PC-3 (cell line): ENCODE data around the gene ACO1. TPM values are rescaled to one million over a fixed set of nuclear protein-coding genes. Genes with fewer than 3 reads are reported as not detected.

Experiments
- ATAC-seq: fragments of 200-7000 bp; cut with Tn5 transposase; 2 replicates; pipeline ENCODE4 v1.9.1; 2020; ENCODE audit warnings: mild to moderate bottlenecking, moderate library complexity
- BruUV-seq: library from RNA; stranded (reverse); fragments of 400-500 nt; replicated peaks from 2 replicates; lab custom pipeline; 2021; lab: Mats Ljungman, UMichigan
- CTCF ChIA-PET: fragments of 300-600 bp; sonication (Branson Sonifier 250); formaldehyde crosslinking; loops from one replicate; lab custom pipeline; 2022; ENCODE audit warnings: antibody characterized with exemption; lab: Charles Lee
- POLR2A ChIA-PET: fragments of 300-600 bp; sonication (Branson Sonifier 250); formaldehyde crosslinking; loops from one replicate; lab custom pipeline; 2022; ENCODE audit warnings: antibody characterized with exemption; ENCODE audit not compliant: unreplicated experiment; lab: Charles Lee
- DNase-seq: peaks from one replicate; pipeline ENCODE4 v3.0.0-alpha.2; 2015
- H2AFZ ChIP-seq: fragments of 300-600 bp; sonication (generic); 2 replicates; pipeline ENCODE4 v1.6.0; 2016; ENCODE audit warnings: antibody characterized with exemption, low read length
- H3F3A ChIP-seq: fragments of 300-600 bp; sonication (generic); one replicate; pipeline ENCODE4 v1.6.0; 2017; ENCODE audit warnings: antibody characterized with exemption, low read length, control low read depth, mild to moderate bottlenecking; ENCODE audit not compliant: unreplicated experiment
- H3K27ac ChIP-seq: fragments of 300-600 bp; sonication (generic); 2 replicates; pipeline ENCODE4 v1.5.1; 2016; ENCODE audit warnings: mild to moderate bottlenecking, low read length
- H3K27me3 ChIP-seq: fragments of 300-600 bp; sonication (generic); 2 replicates; pipeline ENCODE4 v1.6.1; 2016; ENCODE audit warnings: low read length, mixed read lengths
- H3K36me3 ChIP-seq: fragments of 300-600 bp; sonication (generic); 2 replicates; pipeline ENCODE4 v1.6.1; 2016; ENCODE audit warnings: low read depth, mixed run types, low read length, mixed read lengths
- H3K4me1 ChIP-seq: fragments of 300-600 bp; sonication (generic); 2 replicates; pipeline ENCODE4 v1.5.1; 2016; ENCODE audit warnings: low read length; ENCODE audit not compliant: insufficient read depth
- H3K4me2 ChIP-seq: fragments of 300-600 bp; sonication (generic); 2 replicates; pipeline ENCODE4 v1.6.0; 2016; ENCODE audit warnings: low read length
- H3K4me3 ChIP-seq: fragments of 300-600 bp; sonication (generic); 2 replicates; pipeline ENCODE4 v1.5.1; 2016; ENCODE audit warnings: mild to moderate bottlenecking, low read length, mixed read lengths
- H3K79me2 ChIP-seq: fragments of 300-600 bp; sonication (generic); 2 replicates; pipeline ENCODE4 v1.6.1; 2017; ENCODE audit warnings: low read length, mixed read lengths
- H3K9ac ChIP-seq: fragments of 300-600 bp; sonication (generic); 2 replicates; pipeline ENCODE4 v1.6.0; 2016; ENCODE audit warnings: mild to moderate bottlenecking, low read length
- H3K9me2 ChIP-seq: fragments of 300-600 bp; sonication (generic); replicated peaks from 2 replicates; pipeline ENCODE4 v1.6.1; 2016; ENCODE audit warnings: mixed run types, low read length, mixed read lengths
- H3K9me3 ChIP-seq: fragments of 300-600 bp; sonication (generic); 2 replicates; pipeline ENCODE4 v1.6.1; 2016; ENCODE audit warnings: low read length, mixed read lengths
- H4K20me1 ChIP-seq: fragments of 300-600 bp; sonication (generic); 2 replicates; pipeline ENCODE4 v1.6.1; 2016; ENCODE audit warnings: low read length, mixed read lengths
- CTCF ChIP-seq: fragments of 300-600 bp; sonication (generic); conservative IDR thresholded peaks from 2 replicates; pipeline ENCODE4 v1.5.1; 2017; ENCODE audit warnings: antibody characterized with exemption, low read depth, mild to moderate bottlenecking, low read length
- EZH2 ChIP-seq: fragments of 300-600 bp; sonication (generic); IDR thresholded peaks from one replicate; pipeline ENCODE4 v1.6.1; 2017; ENCODE audit warnings: antibody characterized with exemption, mild to moderate bottlenecking, low read length; ENCODE audit not compliant: unreplicated experiment
- EZH2phosphoT487 ChIP-seq: fragments of 300-600 bp; sonication (generic); IDR thresholded peaks from 2 replicates; pipeline ENCODE4 v1.6.1; 2018; ENCODE audit warnings: mild to moderate bottlenecking, antibody characterized with exemption, low read length, borderline replicate concordance
- intact Hi-C: fragments of 100-400 bp; cut with micrococcal nuclease; formaldehyde crosslinking; loops from 2 replicates; pipeline ENCODE4 v1.9.0; 2023
- total RNA-seq: library from RNA; depleted of rRNA; stranded (reverse); fragments of >200 nt; gene quantifications from 2 replicates; pipeline ENCODE4 v1.2.3, GENCODE V29; 2014

ACO1 gene
- total RNA-seq, 1 experiment from 2014 or later, result 26.0 TPM

- DNase-seq (peak; percentile 72), ATAC-seq (peak; percentile 58)
- TF ChIP-seq EZH2phosphoT487 (no peak), EZH2 (no peak), CTCF (no peak)
- CTCF ChIA-PET, result no interaction called here
- H3K27ac ChIP-seq, result peak overlapping the region; percentile 49
- intact Hi-C loops, result no loop called here
- H3K4me2 ChIP-seq, result peak overlapping the region; percentile 5; the same call in 1 of the 2 replicates
- peaks cover 50% of the 10 kb centered on the region for H3K4me1 ChIP-seq
- H3K9me3 ChIP-seq, result no peaks in the 10 kb centered on the region
- no peaks in the 10 kb centered on the region for H4K20me1 ChIP-seq
- H3F3A ChIP-seq, result no peaks in the 10 kb centered on the region
- no peaks in the 10 kb centered on the region for H3K9me2 ChIP-seq
- no TSS peak for BruUV-seq
- H3K27me3 ChIP-seq, result no peaks in the 10 kb centered on the region
- no peak overlapping the region for H2AFZ ChIP-seq
- POLR2A ChIA-PET, result no interaction called here
- H3K4me3 ChIP-seq, result no peak overlapping the region
- H3K79me2 ChIP-seq, result no peaks in the 10 kb centered on the region
- H3K9ac ChIP-seq, result no peak overlapping the region
- peaks cover 6% of the 10 kb centered on the region; the same call in 1 of the 2 replicates for H3K36me3 ChIP-seq
Observed at GRCh38 chr9:32423371-32423770, 38.9 kb downstream of the ACO1 start.

GRCh38 chr9:32424616-32425015, 40.2 kb downstream of the ACO1 start:
- TF ChIP-seq EZH2, result no peak
- no peak for TF ChIP-seq CTCF
- no peak for TF ChIP-seq EZH2phosphoT487

GRCh38 chr9:32426278-32426939, 42.0 kb downstream of the ACO1 start:
- H3F3A ChIP-seq, result no peaks in the 10 kb centered on the region
- intact Hi-C loops, result loop anchor here (2.0 kb wide), 1 partner anchor 30 kb away; no protein-coding TSS in a partner anchor
- ChIA-PET POLR2A (no interaction called here), CTCF (interaction anchor here (0.5 kb wide), 1 partner anchor 599 kb away, joined by 3 read pairs; the partner anchor contains the start of gene DNAJA1)
- H2AFZ ChIP-seq, result no peak overlapping the region
- H4K20me1 ChIP-seq, result no peaks in the 10 kb centered on the region
- H3K9me2 ChIP-seq, result no peaks in the 10 kb centered on the region
- peak overlapping the region; percentile 35 for H3K4me2 ChIP-seq
- peak overlapping the region; percentile 27 for H3K27ac ChIP-seq
- H3K27me3 ChIP-seq, result no peaks in the 10 kb centered on the region
- peak; percentile 64 for DNase-seq
- TF ChIP-seq EZH2 (no peak), EZH2phosphoT487 (no peak), CTCF (no peak)
- ATAC-seq, result peak; percentile 27
- H3K4me3 ChIP-seq, result no peak overlapping the region
- H3K9ac ChIP-seq, result no peak overlapping the region
- H3K4me1 ChIP-seq, result peaks cover 64% of the 10 kb centered on the region
- peaks cover 6% of the 10 kb centered on the region; the same call in 1 of the 2 replicates for H3K36me3 ChIP-seq
- no peaks in the 10 kb centered on the region for H3K79me2 ChIP-seq
- BruUV-seq, result no TSS peak
- no peaks in the 10 kb centered on the region for H3K9me3 ChIP-seq

More at GRCh38 chr9:32424616-32425015, 40.2 kb downstream of the ACO1 start:
- ChIA-PET CTCF (no interaction called here), POLR2A (no interaction called here)
- Histone ChIP-seq H3K27me3 (no peaks in the 10 kb centered on the region), H3K27ac (peak overlapping the region; percentile 49), H2AFZ (no peak overlapping the region), H3K4me1 (peaks cover 50% of the 10 kb centered on the region), H3K9ac (no peak overlapping the region), H4K20me1 (no peaks in the 10 kb centered on the region), H3K9me3 (no peaks in the 10 kb centered on the region), H3K4me2 (peak overlapping the region; percentile 30; the same call in 1 of the 2 replicates), H3K4me3 (no peak overlapping the region), H3K9me2 (no peaks in the 10 kb centered on the region), H3F3A (no peaks in the 10 kb centered on the region), H3K79me2 (no peaks in the 10 kb centered on the region), H3K36me3 (peaks cover 6% of the 10 kb centered on the region; the same call in 1 of the 2 replicates)
- intact Hi-C loops, result no loop called here
- peak; percentile 81 for DNase-seq
- ATAC-seq, result peak; percentile 76
- no TSS peak for BruUV-seq
